B cell (primary cell): ENCODE results near the gene C10orf90. TPM values are rescaled to one million over a fixed set of nuclear protein-coding genes. Genes with fewer than 3 reads are reported as not detected.

Experiments
- ATAC-seq: fragments of 200-7000 bp; cut with Tn5 transposase; one replicate; pipeline ENCODE4 v1.10.0; 2021; ENCODE audit warnings: low read depth, mild to moderate bottlenecking, moderate number of reproducible peaks, moderate library complexity
- CTCF ChIA-PET: fragments of 350-600 bp; sonication (Branson Sonifier 250); formaldehyde crosslinking; loops from one replicate; lab custom pipeline; 2021; ENCODE audit warnings: antibody characterized with exemption, inconsistent platforms; lab: Charles Lee
- POLR2A ChIA-PET: fragments of 350-600 bp; sonication (Branson Sonifier 250); formaldehyde crosslinking; loops from one replicate; lab custom pipeline; 2021; ENCODE audit warnings: antibody characterized with exemption; lab: Charles Lee
- DNase-seq: peaks from one replicate; pipeline ENCODE4 v3.0.0; 2013
- H2AFZ ChIP-seq: 2 replicates; pipeline ENCODE4 v1.6.1; 2012; ENCODE audit warnings: mild to moderate bottlenecking, low read depth, low read length; ENCODE audit not compliant: insufficient read depth, poor library complexity, severe bottlenecking
- H3K27ac ChIP-seq, 2 donors: 1 replicate in 1 of 2; 2 replicates in 1 of 2; pipeline ENCODE4 v1.5.1; 2012 to 2013; ENCODE audit warnings: low read length in 2 of 2, mild to moderate bottlenecking in 2 of 2, moderate library complexity in 1 of 2
- H3K27me3 ChIP-seq, 4 experiments: fragments of 200-600 bp in 1 of 4; sonication (generic) in 1 of 4; replicated peaks in 1 of 4; 1 replicate in 2 of 4; 2 replicates in 2 of 4; pipeline versions ENCODE4 v1.6.1 to v1.7.0; 2013 to 2016; ENCODE audit warnings: low read length in 3 of 4, mild to moderate bottlenecking in 2 of 4, mixed read lengths in 1 of 4, moderate library complexity in 1 of 4; ENCODE audit not compliant: insufficient read depth in 4 of 4, control insufficient read depth in 3 of 4; ENCODE audit errors: control extremely low read depth in 1 of 4
- H3K36me3 ChIP-seq, 2 experiments: replicated peaks in 1 of 2; 1 replicate in 1 of 2; 2 replicates in 1 of 2; pipeline versions ENCODE4 v1.6.1 to v1.7.1; 2013; ENCODE audit warnings: low read length in 1 of 2; ENCODE audit not compliant: insufficient read depth in 2 of 2, control insufficient read depth in 1 of 2; ENCODE audit errors: control extremely low read depth in 1 of 2, extremely low read depth in 1 of 2
- H3K4me1 ChIP-seq, 2 donors: fragments of 200-600 bp in 1 of 2; sonication (generic) in 1 of 2; 1 replicate in 1 of 2; 2 replicates in 1 of 2; pipeline versions ENCODE4 v1.5.1 to v1.6.1; 2013 to 2017; ENCODE audit warnings: low read length in 2 of 2; ENCODE audit not compliant: control insufficient read depth in 2 of 2, insufficient read depth in 2 of 2
- H3K4me2 ChIP-seq: replicated peaks from 2 replicates; pipeline ENCODE3; 2012; ENCODE audit warnings: mild to moderate bottlenecking, low read depth, low read length; ENCODE audit not compliant: poor library complexity, severe bottlenecking
- H3K4me3 ChIP-seq, 5 experiments: fragments of 200-600 bp in 1 of 5; sonication (generic) in 1 of 5; 1 replicate in 3 of 5; 2 replicates in 2 of 5; pipeline versions ENCODE4 v1.5.1 to v1.7.0; 2011 to 2016; ENCODE audit warnings: low read length in 4 of 5, mild to moderate bottlenecking in 4 of 5, low read depth in 2 of 5, control low read depth in 1 of 5, moderate library complexity in 1 of 5; ENCODE audit not compliant: insufficient read depth in 1 of 5; ENCODE audit errors: control extremely low read depth in 1 of 5, extremely low read depth in 1 of 5
- H3K79me2 ChIP-seq: fragments of 200-600 bp; sonication (generic); one replicate; pipeline ENCODE4 v1.6.0; 2016; ENCODE audit warnings: low read length; ENCODE audit not compliant: control insufficient read depth, insufficient read depth
- H3K9ac ChIP-seq: fragments of 200-600 bp; sonication (generic); 2 replicates; pipeline ENCODE4 v1.6.1; 2017; ENCODE audit warnings: mild to moderate bottlenecking, low read length, moderate library complexity
- H3K9me3 ChIP-seq, 3 donors: one replicate each; pipeline versions ENCODE4 v1.6.1 to v1.7.1; 2013; ENCODE audit warnings: low read length in 2 of 3; ENCODE audit not compliant: control insufficient read depth in 2 of 3, insufficient read depth in 1 of 3; ENCODE audit errors: control extremely low read depth in 1 of 3
- H4K20me1 ChIP-seq: 2 replicates; pipeline ENCODE4 v1.6.0; 2012; ENCODE audit warnings: mild to moderate bottlenecking, low read length; ENCODE audit not compliant: insufficient read depth, control insufficient read depth, poor library complexity, severe bottlenecking
- H3K27ac Mint-ChIP-seq: one replicate; pipeline ENCODE4 v1.8.0; 2021; ENCODE audit warnings: mixed read lengths
- H3K27me3 Mint-ChIP-seq: one replicate; pipeline ENCODE4 v1.8.0; 2021; ENCODE audit warnings: mixed read lengths
- H3K4me1 Mint-ChIP-seq: one replicate; pipeline ENCODE4 v1.8.0; 2021; ENCODE audit warnings: mixed read lengths
- H3K4me3 Mint-ChIP-seq: one replicate; pipeline ENCODE4 v1.8.0; 2021; ENCODE audit warnings: mixed read lengths
- H3K9me3 Mint-ChIP-seq: one replicate; pipeline ENCODE4 v1.8.0; 2022; ENCODE audit warnings: mixed read lengths; ENCODE audit not compliant: insufficient read depth
- CTCF ChIP-seq: fragments of 200-600 bp; IDR thresholded peaks from one replicate; pipeline ENCODE4 v1.8.0; 2022; ENCODE audit warnings: antibody characterized with exemption, mild to moderate bottlenecking
- EZH2 ChIP-seq: IDR thresholded peaks from 2 replicates; pipeline ENCODE4 v1.6.1; 2012; ENCODE audit warnings: borderline replicate concordance, low read depth, mild to moderate bottlenecking, moderate library complexity, low read length; ENCODE audit not compliant: insufficient read depth, poor library complexity, severe bottlenecking
- WGBS: methylation state at CpG from one replicate; pipeline ENCODE4 v1.1.5; 2013; ENCODE audit warnings: missing lambda C conversion rate; ENCODE audit not compliant: insufficient coverage; 5-methylcytosine and 5-hydroxymethylcytosine counted together
- intact Hi-C: fragments of 100-400 bp; cut with micrococcal nuclease; formaldehyde crosslinking; loops from one replicate; pipeline ENCODE4 v1.10.0; 2022
- polyA plus RNA-seq: library from polyadenylated mRNA; depleted of rRNA; stranded (reverse); fragments of >200 nt; gene quantifications from 2 replicates; pipeline ENCODE4 v1.2.3, GENCODE V29; 2012
- total RNA-seq, 2 donors: library from RNA; stranded (reverse); fragments of 120-200 nt in 1 of 2; gene quantifications; 1 replicate in 1 of 2; 2 replicates in 1 of 2; pipeline versions ENCODE4 v1.2.3 to v1.2.4, GENCODE V29; 2013 to 2022

The C10orf90 gene
- total and polyA plus RNA-seq, 2 donors (not counting 1 experiment from before 2014, with no cell fraction given) = not detected

- CTCF ChIA-PET = no interaction called here
- POLR2A ChIA-PET = no interaction called here
- Histone ChIP-seq H3K9me3 (peaks cover 0 to 8% (median 0%) of the 10 kb centered on the region in 3 donors), H3K4me1 (no peaks in the 10 kb centered on the region), H4K20me1 (no peaks in the 10 kb centered on the region), H3K4me2 (no peak overlapping the region), H3K9ac (no peak overlapping the region), H2AFZ (no peak overlapping the region), H3K4me3 (no peak overlapping the region), H3K79me2 (no peaks in the 10 kb centered on the region), H3K27me3 (peaks cover 0 to 2% (median 0%) of the 10 kb centered on the region in 4 experiments), H3K27ac (no peak overlapping the region), H3K36me3 (no peaks in the 10 kb centered on the region)
- Mint-ChIP-seq H3K27ac (no peak overlapping the region), H3K9me3 (peaks cover 3% of the 10 kb centered on the region), H3K4me1 (no peaks in the 10 kb centered on the region), H3K27me3 (peaks cover 6% of the 10 kb centered on the region), H3K4me3 (no peak overlapping the region)
- WGBS = 93% methylated on average over 3 of the region's 3 CpGs
- intact Hi-C loops = no loop called here
- ATAC-seq (no peak), DNase-seq (no peak)
- TF ChIP-seq EZH2 (no peak), CTCF (no peak)
Measured at GRCh38 chr10:126439942-126440341, 230.6 kb downstream of the C10orf90 start.

- no peaks in the 10 kb centered on the region for H3K9me3 Mint-ChIP-seq
- Histone ChIP-seq H3K4me3 (no peak overlapping the region), H3K9me3 (peaks cover 0 to 8% (median 0%) of the 10 kb centered on the region in 3 donors), H3K9ac (no peak overlapping the region), H3K79me2 (no peaks in the 10 kb centered on the region), H3K4me2 (no peak overlapping the region), H2AFZ (no peak overlapping the region), H3K27ac (no peak overlapping the region), H3K4me1 (no peaks in the 10 kb centered on the region), H3K27me3 (peaks cover 0 to 2% (median 0%) of the 10 kb centered on the region in 4 experiments), H3K36me3 (no peaks in the 10 kb centered on the region), H4K20me1 (no peaks in the 10 kb centered on the region)
- H3K4me3 Mint-ChIP-seq = no peak overlapping the region
- peaks cover 6% of the 10 kb centered on the region for H3K27me3 Mint-ChIP-seq
- H3K4me1 Mint-ChIP-seq = no peaks in the 10 kb centered on the region
- intact Hi-C loops = no loop called here
- H3K27ac Mint-ChIP-seq = no peak overlapping the region
- no CpG with 5 or more reads among the region's 2 CpGs for WGBS
- DNase-seq (no peak), ATAC-seq (no peak)
- TF ChIP-seq CTCF = no peak
- no peak for TF ChIP-seq EZH2
- ChIA-PET POLR2A (no interaction called here), CTCF (no interaction called here)
Measured at GRCh38 chr10:126438407-126438783, 232.1 kb downstream of the C10orf90 start.
